HEK293T (cell line): ENCODE results near the gene BICC1.

Experiments
- CTCF ChIA-PET: fragments of 350-600 bp; formaldehyde crosslinking; extraction: SDS; loops from one replicate; lab custom pipeline; 2021; ENCODE audit warnings: antibody characterized with exemption, inconsistent platforms; lab: Yijun Ruan, JAX
- POLR2A ChIA-PET: fragments of 350-600 bp; formaldehyde crosslinking; extraction: SDS; loops from one replicate; lab custom pipeline; 2020; ENCODE audit warnings: antibody characterized with exemption, inconsistent platforms; lab: Yijun Ruan, JAX
- DNase-seq: peaks from one replicate; pipeline ENCODE4 v3.0.0; 2012; ENCODE audit warnings: mixed read lengths; ENCODE audit errors: extremely low spot score
- ARNT ChIP-seq: fragments of 450-650 bp; IDR thresholded peaks from 2 replicates; pipeline ENCODE4 v1.6.1; 2017; ENCODE audit warnings: mild to moderate bottlenecking
- BHLHE40 ChIP-seq: fragments of 450-650 bp; IDR thresholded peaks from 2 replicates; pipeline ENCODE4 v1.6.1; 2016; ENCODE audit warnings: mild to moderate bottlenecking, moderate library complexity, borderline replicate concordance
- CTBP1 ChIP-seq: fragments of 450-650 bp; IDR thresholded peaks from 2 replicates; pipeline ENCODE4 v1.6.1; 2016; ENCODE audit warnings: borderline replicate concordance
- ELF4 ChIP-seq: fragments of 450-650 bp; IDR thresholded peaks from 2 replicates; pipeline ENCODE4 v1.6.1; 2017; ENCODE audit warnings: antibody characterized with exemption
- FOXA1 ChIP-seq: fragments of 450-650 bp; IDR thresholded peaks from 2 replicates; pipeline ENCODE4 v1.6.1; 2016; ENCODE audit warnings: mild to moderate bottlenecking
- FOXK2 ChIP-seq: fragments of 450-650 bp; IDR thresholded peaks from 2 replicates; pipeline ENCODE4 v1.6.1; 2016; ENCODE audit warnings: mild to moderate bottlenecking
- FOXM1 ChIP-seq: fragments of 450-650 bp; IDR thresholded peaks from 2 replicates; pipeline ENCODE4 v1.6.1; 2017; ENCODE audit warnings: mild to moderate bottlenecking, borderline replicate concordance
- HDGF ChIP-seq: fragments of 450-650 bp; IDR thresholded peaks from 2 replicates; pipeline ENCODE4 v1.6.1; 2017; ENCODE audit warnings: antibody characterized with exemption, borderline replicate concordance
- L3MBTL2 ChIP-seq: fragments of 450-650 bp; conservative IDR thresholded peaks from 2 replicates; pipeline ENCODE4 v1.6.1; 2016; ENCODE audit warnings: mild to moderate bottlenecking
- LEF1 ChIP-seq: fragments of 450-650 bp; IDR thresholded peaks from 2 replicates; pipeline ENCODE4 v1.6.1; 2017; ENCODE audit warnings: mild to moderate bottlenecking, borderline replicate concordance
- NFRKB ChIP-seq: fragments of 450-650 bp; IDR thresholded peaks from 2 replicates; pipeline ENCODE4 v1.6.1; 2016; ENCODE audit warnings: mild to moderate bottlenecking, moderate library complexity
- PKNOX1 ChIP-seq: fragments of 450-650 bp; IDR thresholded peaks from 2 replicates; pipeline ENCODE4 v1.6.1; 2016
- SP1 ChIP-seq: fragments of 450-650 bp; IDR thresholded peaks from 2 replicates; pipeline ENCODE4 v1.6.1; 2017
- SUZ12 ChIP-seq: fragments of 450-650 bp; IDR thresholded peaks from 2 replicates; pipeline ENCODE4 v1.6.1; 2016; ENCODE audit warnings: mild to moderate bottlenecking
- TARDBP ChIP-seq: fragments of 450-650 bp; IDR thresholded peaks from 2 replicates; pipeline ENCODE4 v1.6.1; 2016
- ZNF384 ChIP-seq: fragments of 450-650 bp; IDR thresholded peaks from 2 replicates; pipeline ENCODE4 v1.6.1; 2016

BICC1 gene

GRCh38 chr10:58743466-58744115, 230.9 kb downstream of the BICC1 start:
- DNase-seq, result peak; percentile 19
- CTCF ChIA-PET, result interaction anchor here (0.8 to 1.1 kb wide), 3 partner anchors 20 to 444 kb away, joined by 3 read pairs; no protein-coding TSS in a partner anchor
- POLR2A ChIA-PET, result no interaction called here
- TF ChIP-seq ZNF384, result no peak
- TF ChIP-seq NFRKB, result no peak
- TF ChIP-seq FOXK2, result no peak
- no peak for TF ChIP-seq FOXM1
- no peak for TF ChIP-seq HDGF
- TF ChIP-seq ARNT, result no peak
- TF ChIP-seq ELF4, result no peak
- no peak for TF ChIP-seq TARDBP
- no peak for TF ChIP-seq L3MBTL2
- TF ChIP-seq LEF1, result no peak
- no peak for TF ChIP-seq FOXA1
- TF ChIP-seq CTBP1, result no peak
- no peak for TF ChIP-seq SUZ12
- no peak for TF ChIP-seq SP1
- no peak for TF ChIP-seq PKNOX1
- no peak for TF ChIP-seq BHLHE40

GRCh38 chr10:58746474-58747185, 234.0 kb downstream of the BICC1 start:
- CTCF ChIA-PET, result interaction anchor here (0.6 kb wide), 1 partner anchor 957 kb away, joined by 3 read pairs; no protein-coding TSS in a partner anchor

GRCh38 chr10:58747687-58748086, 235.0 kb downstream of the BICC1 start:
- ChIA-PET CTCF (no interaction called here), POLR2A (interaction anchor here (0.7 kb wide), 1 partner anchor 122 kb away, joined by 3 read pairs; no protein-coding TSS in a partner anchor)
- no peak for DNase-seq
- TF ChIP-seq CTBP1, result no peak
- TF ChIP-seq SP1, result no peak
- TF ChIP-seq HDGF, result no peak
- TF ChIP-seq SUZ12, result no peak
- no peak for TF ChIP-seq PKNOX1
- TF ChIP-seq LEF1, result no peak
- no peak for TF ChIP-seq L3MBTL2
- no peak for TF ChIP-seq ZNF384
- no peak for TF ChIP-seq TARDBP
- TF ChIP-seq FOXM1, result no peak

More at GRCh38 chr10:58746474-58747185, 234.0 kb downstream of the BICC1 start:
- POLR2A ChIA-PET, result no interaction called here
- no peak for TF ChIP-seq PKNOX1
- TF ChIP-seq TARDBP, result no peak
- no peak for TF ChIP-seq ZNF384
- TF ChIP-seq ARNT, result no peak
- no peak for TF ChIP-seq FOXA1
- TF ChIP-seq ELF4, result no peak
- no peak for TF ChIP-seq LEF1
- TF ChIP-seq L3MBTL2, result no peak
- no peak for TF ChIP-seq CTBP1
- TF ChIP-seq NFRKB, result no peak
- TF ChIP-seq FOXM1, result no peak
- no peak for TF ChIP-seq SP1
- no peak for TF ChIP-seq BHLHE40
- TF ChIP-seq FOXK2, result no peak
- TF ChIP-seq SUZ12, result no peak
- DNase-seq, result no peak

GRCh38 chr10:58752665-58753064, 240.0 kb downstream of the BICC1 start:
- ChIA-PET POLR2A (no interaction called here), CTCF (no interaction called here)
- TF ChIP-seq SP1 (no peak), BHLHE40 (no peak), ZNF384 (no peak), ARNT (no peak), PKNOX1 (no peak), FOXK2 (no peak), SUZ12 (no peak), FOXM1 (no peak), CTBP1 (no peak), LEF1 (no peak), HDGF (no peak), L3MBTL2 (no peak), FOXA1 (no peak), ELF4 (no peak), NFRKB (no peak), TARDBP (no peak)
- no peak for DNase-seq

GRCh38 chr10:58753425-58753824, 240.8 kb downstream of the BICC1 start:
- POLR2A ChIA-PET, result no interaction called here
- no peak for DNase-seq
- CTCF ChIA-PET, result no interaction called here
- TF ChIP-seq CTBP1, result no peak
- TF ChIP-seq PKNOX1, result no peak
- TF ChIP-seq ELF4, result no peak
- TF ChIP-seq ZNF384, result no peak
- no peak for TF ChIP-seq ARNT
- no peak for TF ChIP-seq BHLHE40
- no peak for TF ChIP-seq SUZ12
- TF ChIP-seq FOXK2, result no peak
- no peak for TF ChIP-seq TARDBP
